HG02759 (cell line): ENCODE data around the gene ARHGEF1.

Experiments used
- ATAC-seq: cut with Tn5 transposase; IDR thresholded peaks from one replicate; pipeline ENCODE4 v1.9.1; 2021; ENCODE audit warnings: mild to moderate bottlenecking, moderate library complexity; ENCODE audit not compliant: unreplicated experiment

Gene ARHGEF1

DNA sequence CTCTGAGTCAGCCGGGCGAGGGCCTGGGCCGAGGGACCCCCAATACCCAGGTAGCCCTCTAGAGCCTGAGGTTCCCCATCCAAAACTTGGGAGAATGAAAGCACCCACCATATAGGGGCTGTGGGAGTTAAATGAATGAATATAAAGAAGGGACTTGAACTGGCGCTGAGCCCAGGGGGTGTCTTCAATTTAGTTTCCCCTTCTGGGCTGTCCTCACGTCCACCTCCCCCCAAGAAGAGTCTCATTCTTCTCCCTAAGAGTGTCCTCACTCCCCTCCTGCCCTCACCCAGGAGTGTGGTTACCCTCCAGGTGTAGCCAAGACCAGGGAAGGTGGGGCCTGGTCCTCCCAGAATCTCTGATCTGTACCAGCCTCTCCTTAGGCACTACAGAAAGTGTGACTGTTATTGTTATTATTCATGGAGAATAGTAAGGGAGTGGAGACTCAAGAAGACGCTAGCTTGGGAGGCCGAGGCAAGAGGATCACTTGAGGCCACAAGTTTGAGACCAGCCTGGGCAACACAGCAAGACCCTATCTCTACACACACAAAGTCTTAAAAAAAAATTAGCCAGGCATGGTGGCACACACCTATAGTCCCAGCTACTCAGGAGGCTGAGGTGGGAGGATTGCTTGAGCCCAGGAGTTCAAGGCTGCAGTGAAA lies 3.2 kb upstream of the ARHGEF1 start:
- ATAC-seq: no peak

- ATAC-seq: no peak
Measured at GRCh38 chr19:41880329-41880708, 2.7 kb upstream of the ARHGEF1 start.

- ATAC-seq: no peak
Measured at GRCh38 chr19:41883463-41883820, 458 bp downstream of the ARHGEF1 start.

GRCh38 chr19:41883821-41884733 lies 1.1 kb downstream of the ARHGEF1 start:
- ATAC-seq: peak; percentile 79

DNA sequence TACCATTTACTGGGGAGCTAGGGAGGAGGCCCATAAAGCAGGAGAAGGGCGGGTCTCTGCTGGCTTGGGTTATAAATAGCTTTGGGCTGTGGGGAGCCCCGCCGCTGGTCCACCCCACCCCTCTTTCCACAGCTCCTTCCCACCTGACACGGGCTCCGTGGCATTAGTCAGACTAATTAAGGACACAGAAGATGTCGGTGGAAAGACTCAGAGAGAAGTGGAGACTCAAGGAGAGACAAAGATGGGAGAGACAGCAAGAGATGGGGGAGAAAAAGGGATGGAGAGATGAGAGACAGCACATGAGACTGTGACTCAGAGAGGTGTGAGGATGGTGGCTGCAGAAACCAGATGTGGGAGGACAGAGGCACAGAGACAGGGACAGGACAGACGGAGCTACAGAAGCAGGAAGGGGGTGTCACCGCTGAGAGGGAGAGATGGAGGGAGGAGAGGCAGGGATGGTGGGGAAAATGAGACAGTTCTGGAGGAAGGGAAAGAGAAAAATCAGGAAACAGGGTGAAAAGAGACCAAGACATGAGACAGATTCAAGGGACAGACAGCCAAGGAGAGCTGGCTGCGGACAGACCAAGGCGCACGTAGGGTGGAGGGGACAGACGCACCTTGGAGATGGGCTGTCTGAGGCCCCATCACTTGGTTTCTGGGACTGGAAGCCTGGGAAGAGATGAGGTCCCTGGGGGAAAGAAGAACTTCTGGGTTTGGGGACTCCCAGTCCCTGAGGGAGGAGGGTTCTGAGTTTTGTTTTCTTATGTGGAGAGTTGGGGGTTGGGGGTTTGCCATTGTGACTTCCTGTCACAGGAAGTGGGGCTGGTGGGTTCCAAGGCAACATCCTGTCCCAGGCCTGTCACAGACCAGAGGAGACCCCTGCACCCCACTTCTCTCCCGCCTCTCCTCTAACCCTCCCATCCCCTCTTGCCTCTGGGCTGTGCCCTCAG lies 4.1 kb downstream of the ARHGEF1 start:
- ATAC-seq: no peak

GRCh38 chr19:41887711-41888382 lies 4.9 kb downstream of the ARHGEF1 start:
- no peak for ATAC-seq

DNA sequence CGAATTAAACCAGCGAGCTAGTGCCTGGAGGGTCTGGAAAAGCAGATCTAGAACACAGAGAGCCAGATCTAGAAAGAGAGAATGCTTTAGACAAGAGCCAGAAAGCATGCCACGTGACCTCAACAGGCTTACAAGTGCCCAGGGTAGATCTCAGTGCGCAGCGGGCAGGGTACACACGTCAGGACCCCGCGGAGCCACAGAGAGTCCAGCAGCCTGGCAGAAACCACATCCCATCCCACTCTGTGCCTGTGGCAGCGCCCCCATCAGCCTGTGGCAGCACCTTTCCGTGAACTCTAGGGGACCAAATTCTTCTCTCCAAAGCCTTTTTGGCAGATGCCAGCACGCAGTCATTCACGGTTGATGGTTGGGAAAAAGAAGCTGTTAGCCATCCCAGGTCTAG lies 5.9 kb downstream of the ARHGEF1 start:
- ATAC-seq: no peak

GRCh38 chr19:41889896-41890295 lies 6.9 kb downstream of the ARHGEF1 start:
- ATAC-seq: no peak

DNA sequence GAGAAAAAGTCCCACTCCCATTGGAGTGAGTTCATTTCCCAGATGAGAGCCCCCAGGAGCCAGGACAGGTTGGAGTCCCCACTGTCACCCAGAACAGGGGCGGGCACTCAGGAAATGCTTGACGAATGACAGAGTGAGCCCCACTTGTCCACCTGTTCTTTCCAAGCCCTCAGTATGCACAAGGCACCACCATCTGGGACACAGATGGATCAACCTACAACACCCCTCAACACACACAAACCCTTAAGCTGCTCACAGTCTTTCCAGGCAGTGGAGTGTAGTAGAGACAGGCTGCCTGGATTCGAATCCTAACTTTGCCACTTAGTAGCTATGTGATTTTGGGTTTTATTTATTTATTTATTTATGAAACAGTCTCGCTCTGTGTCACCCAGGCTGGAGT lies 8.0 kb downstream of the ARHGEF1 start:
- no peak for ATAC-seq

DNA sequence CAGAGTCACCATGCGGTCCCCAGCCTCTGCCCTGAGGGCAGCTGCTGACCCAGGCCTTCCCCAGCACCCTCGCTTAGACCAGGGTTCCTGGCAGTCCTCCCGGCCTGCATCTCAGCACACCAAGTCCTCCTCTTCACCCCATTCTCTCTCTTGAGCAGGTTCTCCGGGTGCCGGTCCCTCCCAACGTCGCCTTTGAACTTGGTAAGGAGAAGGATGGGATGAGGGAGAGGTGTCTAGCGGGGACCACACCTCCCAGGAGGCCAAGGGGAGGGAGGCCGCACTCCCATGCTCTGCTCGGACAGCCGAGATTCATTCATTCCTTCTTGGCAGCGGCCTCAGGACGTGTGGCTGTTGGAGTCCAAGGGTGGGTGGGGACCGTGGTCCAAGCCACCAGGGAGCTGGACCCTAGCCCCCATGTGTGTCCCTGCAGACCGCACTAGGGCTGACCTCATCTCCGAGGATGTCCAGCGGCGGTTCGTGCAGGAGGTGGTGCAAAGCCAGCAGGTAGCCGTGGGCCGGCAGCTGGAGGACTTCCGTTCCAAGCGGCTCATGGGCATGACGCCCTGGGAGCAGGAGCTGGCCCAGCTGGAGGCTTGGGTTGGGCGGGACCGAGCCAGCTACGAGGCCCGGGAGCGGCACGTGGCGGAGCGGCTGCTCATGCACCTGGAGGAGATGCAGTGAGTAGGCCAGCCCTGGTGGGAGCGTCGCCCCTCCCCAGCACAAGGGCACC lies 9.4 kb downstream of the ARHGEF1 start:
- no peak for ATAC-seq

DNA sequence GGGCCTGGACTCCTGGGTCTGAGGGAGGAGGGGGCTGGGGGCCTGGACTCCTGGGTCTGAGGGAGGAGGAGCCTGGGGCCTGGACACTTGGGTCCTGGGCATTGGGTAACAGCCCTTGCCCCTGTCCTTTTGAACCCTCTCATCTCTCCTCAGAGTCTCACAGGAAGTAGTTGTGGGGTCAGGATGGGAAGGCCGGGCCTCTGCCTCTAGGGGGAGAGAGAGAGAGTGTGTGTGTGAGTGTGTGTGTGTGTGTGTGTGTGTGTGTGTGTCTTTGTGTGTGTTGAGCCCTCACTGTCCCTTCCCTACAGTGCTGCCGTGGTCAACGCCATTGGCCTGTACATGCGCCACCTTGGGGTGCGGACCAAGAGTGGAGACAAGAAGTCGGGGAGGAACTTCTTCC lies 10.9 kb downstream of the ARHGEF1 start:
- ATAC-seq: no peak

GRCh38 chr19:41894350-41894749 lies 11.4 kb downstream of the ARHGEF1 start:
- no peak for ATAC-seq

- ATAC-seq: no peak
Measured at GRCh38 chr19:41895745-41896580, 13.0 kb downstream of the ARHGEF1 start.

DNA sequence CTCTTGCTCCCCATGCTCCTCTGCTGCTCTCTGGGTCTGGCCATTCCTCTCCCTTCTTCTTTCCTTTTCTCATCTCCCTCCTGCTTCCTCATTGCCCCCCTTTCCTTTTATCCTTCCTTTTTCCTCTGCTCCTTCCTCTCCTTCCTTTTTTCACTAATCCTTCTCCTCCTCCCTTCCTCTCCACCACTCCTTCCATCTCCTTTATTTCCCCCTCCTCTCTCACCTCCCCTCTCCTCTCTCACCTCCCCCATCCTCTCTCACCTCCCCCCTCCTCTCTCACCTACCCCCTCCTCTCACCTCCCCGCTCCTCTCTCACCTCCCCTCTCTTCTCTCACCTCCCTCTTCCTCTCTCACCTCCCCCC lies 13.6 kb downstream of the ARHGEF1 start:
- ATAC-seq: no peak

DNA sequence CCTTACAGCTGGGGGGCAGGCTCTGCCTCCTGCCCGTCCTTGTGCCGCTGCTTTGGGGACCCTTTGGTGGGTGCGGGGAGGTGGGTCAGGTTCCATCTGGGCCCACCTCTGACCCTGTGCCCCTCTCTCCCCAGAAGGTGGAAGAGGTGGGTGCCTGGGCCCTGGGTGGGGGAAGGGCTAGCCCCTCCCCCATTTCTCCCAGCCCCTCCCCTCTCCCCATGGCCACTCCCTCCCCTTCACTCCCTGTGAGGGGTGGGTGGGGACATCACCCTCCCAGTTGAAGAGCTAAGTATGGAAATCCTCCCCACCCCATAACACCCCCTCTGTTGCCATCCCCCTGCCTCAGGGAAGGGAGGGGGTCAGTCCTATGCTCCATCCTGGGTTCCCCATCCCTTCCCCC lies 14.2 kb downstream of the ARHGEF1 start:
- ATAC-seq: no peak

GRCh38 chr19:41897820-41898219 lies 14.8 kb downstream of the ARHGEF1 start:
- no peak for ATAC-seq

GRCh38 chr19:41898235-41898634 lies 15.3 kb downstream of the ARHGEF1 start:
- ATAC-seq: no peak

- no peak for ATAC-seq
Measured at GRCh38 chr19:41901707-41902360, 18.9 kb downstream of the ARHGEF1 start.

- no peak for ATAC-seq
Measured at GRCh38 chr19:41902594-41902993, 19.6 kb downstream of the ARHGEF1 start.
